H1 (cell line): ENCODE results near the gene DEAF1. TPM values are rescaled to one million over a fixed set of nuclear protein-coding genes. Genes with fewer than 3 reads are reported as not detected.

ENCODE experiments used
- CTCF ChIA-PET: fragments of 300-600 bp; sonication (Branson Sonifier 250); formaldehyde crosslinking; loops from one replicate; lab custom pipeline; 2021; ENCODE audit not compliant: partially characterized antibody; lab: Charles Lee
- POLR2A ChIA-PET: fragments of 300-600 bp; sonication (Branson Sonifier 250); formaldehyde crosslinking; loops from one replicate; lab custom pipeline; 2021; ENCODE audit warnings: inconsistent platforms; ENCODE audit not compliant: partially characterized antibody; lab: Charles Lee
- DNase-seq, 2 experiments: peaks; one replicate each; pipeline versions ENCODE4 v3.0.0 to v3.0.0-alpha.2; 2010 to 2022; ENCODE audit warnings: low spot score in 2 of 2, low read depth in 1 of 2, mixed read lengths in 1 of 2
- FAIRE-seq: peaks from 2 replicates; lab custom pipeline; 2011; peaks lifted over from hg19 to GRCh38; lab: Jason Lieb, UNC
- H2AFZ ChIP-seq: 2 replicates; pipeline ENCODE4 v1.8.1; 2012; ENCODE audit warnings: low read length, inconsistent platforms
- H2AK5ac ChIP-seq: 2 replicates; pipeline ENCODE4 v1.6.1; 2013; ENCODE audit warnings: low read depth, low read length
- H2BK120ac ChIP-seq: replicated peaks from 2 replicates; pipeline ENCODE3; 2013; ENCODE audit warnings: low read depth, low read length, inconsistent platforms
- H2BK12ac ChIP-seq: 2 replicates; pipeline ENCODE4 v1.6.1; 2013; ENCODE audit warnings: low read depth, low read length
- H2BK15ac ChIP-seq: 2 replicates; pipeline ENCODE4 v1.6.1; 2013; ENCODE audit warnings: low read length
- H2BK20ac ChIP-seq: 2 replicates; pipeline ENCODE4 v1.6.1; 2013; ENCODE audit warnings: low read length
- H2BK5ac ChIP-seq: 2 replicates; pipeline ENCODE4 v1.6.1; 2013; ENCODE audit warnings: low read depth, low read length
- H3K14ac ChIP-seq: 2 replicates; pipeline ENCODE4 v1.6.1; 2013; ENCODE audit warnings: inconsistent platforms; ENCODE audit not compliant: insufficient read length
- H3K18ac ChIP-seq: 2 replicates; pipeline ENCODE4 v1.6.1; 2013; ENCODE audit warnings: low read length; ENCODE audit errors: extremely low read depth
- H3K23ac ChIP-seq: 2 replicates; pipeline ENCODE4 v1.6.1; 2013; ENCODE audit warnings: inconsistent platforms; ENCODE audit not compliant: insufficient read length
- H3K23me2 ChIP-seq: 2 replicates; pipeline ENCODE4 v1.6.1; 2013; ENCODE audit warnings: low read depth, low read length
- H3K27ac ChIP-seq: 2 replicates; pipeline ENCODE4 v1.6.1; 2011; ENCODE audit warnings: low read depth, low read length, inconsistent platforms
- H3K27me3 ChIP-seq, 4 experiments: replicated peaks in 1 of 4; 1 replicate in 1 of 4; 2 replicates in 3 of 4; pipeline versions ENCODE4 v1.6.1 to v1.8.1; 2011 to 2013; ENCODE audit warnings: low read length in 3 of 4, mild to moderate bottlenecking in 3 of 4, inconsistent platforms in 2 of 4, mixed read lengths in 2 of 4, moderate library complexity in 1 of 4; ENCODE audit not compliant: control insufficient read depth in 3 of 4, insufficient read depth in 3 of 4; ENCODE audit errors: extremely low read depth in 1 of 4
- H3K36me3 ChIP-seq, 4 experiments: 2 replicates each; pipeline versions ENCODE4 v1.6.1 to v1.8.1; 2011 to 2013; ENCODE audit warnings: mild to moderate bottlenecking in 4 of 4, low read length in 3 of 4, moderate library complexity in 2 of 4, control low read depth in 1 of 4, inconsistent platforms in 1 of 4; ENCODE audit not compliant: insufficient read depth in 4 of 4, control insufficient read depth in 2 of 4
- H3K4ac ChIP-seq: replicated peaks from 2 replicates; pipeline ENCODE3; 2013; ENCODE audit warnings: low read length, low read depth, mixed read lengths, inconsistent platforms; ENCODE audit not compliant: insufficient read length
- H3K4me1 ChIP-seq, 4 experiments: replicated peaks in 1 of 4; 1 replicate in 1 of 4; 2 replicates in 3 of 4; pipeline versions ENCODE4 v1.6.1 to v1.8.1; 2011 to 2013; ENCODE audit warnings: low read length in 3 of 4, inconsistent platforms in 2 of 4, mixed read lengths in 1 of 4; ENCODE audit not compliant: insufficient read depth in 4 of 4, control insufficient read depth in 3 of 4
- H3K4me2 ChIP-seq, 2 experiments: 2 replicates each; pipeline versions ENCODE4 v1.6.1 to v1.8.1; 2011 to 2013; ENCODE audit warnings: low read depth in 2 of 2, low read length in 2 of 2, control low read depth in 1 of 2, inconsistent platforms in 1 of 2, mild to moderate bottlenecking in 1 of 2; ENCODE audit not compliant: insufficient read depth in 1 of 2
- H3K4me3 ChIP-seq, 4 experiments: fragments of 200-600, 300-600 bp in 1 of 4; sonication (generic), shearing (Covaris generic), sonication (Bioruptor Twin) in 1 of 4; 2 replicates each; pipeline versions ENCODE4 v1.5.1 to v1.8.1; 2011 to 2016; ENCODE audit warnings: low read length in 4 of 4, low read depth in 3 of 4, control low read depth in 2 of 4, inconsistent platforms in 2 of 4, mild to moderate bottlenecking in 2 of 4, mixed read lengths in 1 of 4, moderate library complexity in 1 of 4; ENCODE audit not compliant: insufficient read depth in 2 of 4; ENCODE audit errors: extremely low read depth in 1 of 4
- H3K56ac ChIP-seq: replicated peaks from 2 replicates; pipeline ENCODE3; 2013; ENCODE audit warnings: low read depth, mild to moderate bottlenecking, mixed read lengths, low read length, inconsistent platforms; ENCODE audit not compliant: insufficient read length
- H3K79me1 ChIP-seq: 2 replicates; pipeline ENCODE4 v1.6.1; 2013; ENCODE audit warnings: low read depth, low read length, control low read depth
- H3K79me2 ChIP-seq, 2 experiments: 2 replicates each; pipeline versions ENCODE4 v1.6.1 to v1.8.1; 2012 to 2013; ENCODE audit warnings: low read length in 2 of 2, mild to moderate bottlenecking in 2 of 2, inconsistent platforms in 1 of 2; ENCODE audit not compliant: insufficient read depth in 2 of 2, control insufficient read depth in 1 of 2
- H3K9ac ChIP-seq, 4 experiments: replicated peaks in 1 of 4; 1 replicate in 1 of 4; 2 replicates in 3 of 4; pipeline versions ENCODE4 v1.6.1 to v1.8.1; 2011 to 2013; ENCODE audit warnings: low read depth in 3 of 4, low read length in 3 of 4, control low read depth in 2 of 4, mild to moderate bottlenecking in 2 of 4, moderate library complexity in 2 of 4, inconsistent platforms in 1 of 4; ENCODE audit errors: extremely low read depth in 1 of 4
- H3K9me3 ChIP-seq, 2 experiments: 2 replicates each; pipeline versions ENCODE4 v1.6.1 to v1.8.1; 2012 to 2013; ENCODE audit warnings: mild to moderate bottlenecking in 2 of 2, moderate library complexity in 2 of 2, control low read depth in 1 of 2, inconsistent platforms in 1 of 2, low read depth in 1 of 2, low read length in 1 of 2, mixed read lengths in 1 of 2; ENCODE audit not compliant: insufficient read depth in 2 of 2
- H4K20me1 ChIP-seq, 2 experiments: replicated peaks in 1 of 2; 2 replicates each; pipeline versions ENCODE3 to v1.8.1; 2011 to 2013; ENCODE audit warnings: inconsistent platforms in 2 of 2, low read length in 2 of 2, mild to moderate bottlenecking in 1 of 2; ENCODE audit not compliant: insufficient read depth in 2 of 2, control insufficient read depth in 1 of 2
- H4K5ac ChIP-seq: 2 replicates; pipeline ENCODE4 v1.6.1; 2013; ENCODE audit warnings: low read length, low read depth, mixed read lengths, inconsistent platforms; ENCODE audit not compliant: insufficient read length
- H4K8ac ChIP-seq: 2 replicates; pipeline ENCODE4 v1.8.0; 2013; ENCODE audit warnings: mild to moderate bottlenecking, moderate library complexity, low read length, inconsistent platforms; ENCODE audit not compliant: insufficient read depth; ENCODE audit errors: extremely low read depth
- H4K91ac ChIP-seq: replicated peaks from 2 replicates; pipeline ENCODE3; 2013; ENCODE audit warnings: low read length, mixed read lengths, inconsistent platforms; ENCODE audit not compliant: insufficient read length
- CREB1 ChIP-seq: IDR thresholded peaks from 2 replicates; pipeline ENCODE4 v1.6.1; 2012; ENCODE audit warnings: inconsistent platforms
- EZH2 ChIP-seq: fragments of 200-600 bp; sonication (generic); IDR thresholded peaks from 2 replicates; pipeline ENCODE4 v1.7.1; 2012; ENCODE audit warnings: low read depth, mild to moderate bottlenecking, moderate library complexity, low read length, inconsistent platforms; ENCODE audit not compliant: severe bottlenecking
- MAFK ChIP-seq: IDR thresholded peaks from 2 replicates; pipeline ENCODE4 v1.6.1; 2012; ENCODE audit warnings: low read depth, mild to moderate bottlenecking, improper control_type of control experiment, low read length
- NRF1 ChIP-seq: IDR thresholded peaks from 2 replicates; pipeline ENCODE4 v1.6.1; 2011; ENCODE audit warnings: mild to moderate bottlenecking, low read depth, low read length, improper control_type of control experiment
- PHF8 ChIP-seq: fragments of 200-600 bp; sonication (generic); conservative IDR thresholded peaks from 2 replicates; pipeline ENCODE4 v1.7.1; 2012; ENCODE audit warnings: low read depth, mild to moderate bottlenecking, inconsistent platforms, low read length, moderate library complexity
- POLR2A ChIP-seq, 2 experiments: IDR thresholded peaks; 1 replicate in 1 of 2; 2 replicates in 1 of 2; pipeline ENCODE4 v1.6.1; 2011; ENCODE audit warnings: low read depth in 2 of 2, low read length in 2 of 2, mild to moderate bottlenecking in 2 of 2; ENCODE audit errors: control extremely low read depth in 1 of 2
- SP1 ChIP-seq: IDR thresholded peaks from 2 replicates; pipeline ENCODE4 v1.6.1; 2011; ENCODE audit warnings: low read depth, low read length
- TCF12 ChIP-seq: IDR thresholded peaks from 2 replicates; pipeline ENCODE4 v1.6.1; 2011; ENCODE audit warnings: low read depth, mild to moderate bottlenecking, low read length
- whole genome bisulfite sequencing, 2 experiments: shearing (Covaris generic) in 1 of 2; methylation state at CpG; one replicate each; pipeline versions ENCODE4 v1.1.6 to v1.1.7; 2013 to 2015; ENCODE audit warnings: low lambda C conversion rate in 2 of 2, mixed read lengths in 2 of 2, inconsistent platforms in 1 of 2, low coverage in 1 of 2, missing lambda C conversion rate in 1 of 2; ENCODE audit not compliant: insufficient replicate concordance in 2 of 2, insufficient coverage in 1 of 2, insufficient read length in 1 of 2; ENCODE audit errors: extremely low coverage in 1 of 2, missing lambda C conversion rate in 1 of 2; 5-methylcytosine and 5-hydroxymethylcytosine counted together
- polyA plus RNA-seq, 7 experiments: library from polyadenylated mRNA; depleted of rRNA in 3 of 7; stranded (reverse) in 5 of 7; unstranded in 2 of 7; fragments of >200 nt in 5 of 7; fragments of 200-250 nt in 2 of 7; gene quantifications; 1 replicate in 5 of 7; 2 replicates in 1 of 7; 4 replicates in 1 of 7; pipeline versions ENCODE4 v1.2.1 to v1.2.3, GENCODE V29; 2011 to 2013; ENCODE audit warnings: missing spikeins in 2 of 7, mixed read lengths in 2 of 7
- total RNA-seq: library from RNA; stranded (reverse); fragmentation: NEBNext Ultra II Directional; extraction: Animal tissue kit (Norgen Biotek cat#: 25700); gene quantifications from 2 replicates; pipeline ENCODE4 v1.2.1, GENCODE V29; 2021

The DEAF1 gene
- total and polyA plus RNA-seq, 2 of the 8 experiments (the other 6 are each of a cell fraction or from before 2014, with no cell fraction given), result 47.3 to 58.4 TPM

GRCh38 chr11:620935-621814 is 73.8 kb downstream of the DEAF1 start:
- H3K4ac ChIP-seq, result no peak overlapping the region
- no peak overlapping the region for H4K5ac ChIP-seq
- no peak overlapping the region for H3K56ac ChIP-seq
- H2BK5ac ChIP-seq, result no peak overlapping the region; the same call in 1 of the 2 replicates
- H2AFZ ChIP-seq, result no peak overlapping the region
- H3K4me1 ChIP-seq, result peaks cover 0 to 3% (median 1%) of the 10 kb centered on the region in 4 experiments; a peak in 3 of 7 replicates
- H2BK12ac ChIP-seq, result no peak overlapping the region
- DNase-seq (peak in 1 of 2 experiments; percentile 45), FAIRE-seq (no peak)
- WGBS, 2 experiments, result 92% methylated on average over 37 of the region's 45 CpGs; no CpG with 5 or more reads in 1 of the 2 experiments
- no peak overlapping the region for H2AK5ac ChIP-seq
- no peaks in the 10 kb centered on the region for H3K9me3 ChIP-seq
- no peaks in the 10 kb centered on the region for H3K23me2 ChIP-seq
- ChIA-PET CTCF (interaction anchor here (1.3 kb wide), 1 partner anchor 10 kb away, joined by 4 read pairs; no protein-coding TSS in a partner anchor), POLR2A (interaction anchor here (0.9 to 2.8 kb wide), 3 partner anchors 17 to 169 kb away, joined by 3 to 10 read pairs (median 3); partner anchors contain the start of gene CEND1)
- no peak overlapping the region for H4K91ac ChIP-seq
- H3K4me3 ChIP-seq, result no peak overlapping the region
- no peak overlapping the region for H2BK120ac ChIP-seq
- no peaks in the 10 kb centered on the region for H3K79me1 ChIP-seq
- H2BK20ac ChIP-seq, result no peak overlapping the region
- peaks cover 0 to 9% of the 10 kb centered on the region in 2 experiments for H4K20me1 ChIP-seq
- no peak overlapping the region for H3K14ac ChIP-seq
- no peaks in the 10 kb centered on the region for H3K79me2 ChIP-seq
- no peak overlapping the region for H3K27ac ChIP-seq
- no peaks in the 10 kb centered on the region for H3K36me3 ChIP-seq
- H3K23ac ChIP-seq, result no peak overlapping the region
- no peak overlapping the region for H3K18ac ChIP-seq
- no peak overlapping the region for H3K4me2 ChIP-seq
- H4K8ac ChIP-seq, result no peak overlapping the region
- TF ChIP-seq NRF1 (no peak), EZH2 (no peak), PHF8 (no peak), TCF12 (no peak), POLR2A (IDR thresholded peaks at IDR 0.05; ENCODE audit: control extremely low read depth in 1 of 2, low read depth in 2 of 2, low read length in 2 of 2) (no peak), SP1 (no peak), MAFK (no peak), CREB1 (no peak)
- TF ChIP-seq, all 59 proteins: peak for 0
- H2BK15ac ChIP-seq, result no peak overlapping the region
- no peak overlapping the region for H3K9ac ChIP-seq
- H3K27me3 ChIP-seq, result peaks cover 0 to under 1% (median 0%) of the 10 kb centered on the region in 4 experiments; a peak in 1 of 7 replicates
